GM12891 (cell line): Measurements from ENCODE around the gene LSM7.

ENCODE experiments used
- DNase-seq: peaks from one replicate; pipeline ENCODE4 v3.0.0; 2011; ENCODE audit warnings: low spot score; ENCODE audit not compliant: insufficient read length
- FAIRE-seq: peaks from 2 replicates; lab custom pipeline; 2011; peaks lifted over from hg19 to GRCh38; lab: Jason Lieb, UNC
- PAX5 ChIP-seq: IDR thresholded peaks from 2 replicates; pipeline ENCODE4 v1.6.1; 2011; ENCODE audit warnings: low read length, moderate library complexity, mild to moderate bottlenecking; ENCODE audit not compliant: insufficient read depth, severe bottlenecking
- POLR2A ChIP-seq: IDR thresholded peaks from 2 replicates; pipeline ENCODE4 v1.6.1; 2011; ENCODE audit warnings: low read depth, low read length, control low read depth
- POLR2AphosphoS5 ChIP-seq: IDR thresholded peaks from 2 replicates; pipeline ENCODE4 v1.6.1; 2011; ENCODE audit warnings: low read depth, low read length, control low read depth
- POU2F2 ChIP-seq: IDR thresholded peaks from 2 replicates; pipeline ENCODE4 v1.6.1; 2011; ENCODE audit warnings: low read depth, mild to moderate bottlenecking, control low read depth, low read length, moderate library complexity
- SPI1 ChIP-seq: IDR thresholded peaks from 2 replicates; pipeline ENCODE4 v1.6.1; 2011; ENCODE audit warnings: low read depth, low read length, control low read depth
- TAF1 ChIP-seq: IDR thresholded peaks from 2 replicates; pipeline ENCODE4 v1.6.1; 2011; ENCODE audit warnings: low read depth, low read length, control low read depth

LSM7 gene

GRCh38 chr19:2343289-2343982 is 15.1 kb upstream of the LSM7 start:
- no peak for FAIRE-seq
- DNase-seq = no peak
- TF ChIP-seq PAX5 (no peak), POU2F2 (no peak)

GRCh38 chr19:2342656-2343288 is 14.4 kb upstream of the LSM7 start:
- FAIRE-seq = no peak
- TF ChIP-seq PAX5 (no peak), POLR2AphosphoS5 (no peak), POU2F2 (no peak), SPI1 (no peak), POLR2A (no peak), TAF1 (no peak)
- no peak for DNase-seq

DNA sequence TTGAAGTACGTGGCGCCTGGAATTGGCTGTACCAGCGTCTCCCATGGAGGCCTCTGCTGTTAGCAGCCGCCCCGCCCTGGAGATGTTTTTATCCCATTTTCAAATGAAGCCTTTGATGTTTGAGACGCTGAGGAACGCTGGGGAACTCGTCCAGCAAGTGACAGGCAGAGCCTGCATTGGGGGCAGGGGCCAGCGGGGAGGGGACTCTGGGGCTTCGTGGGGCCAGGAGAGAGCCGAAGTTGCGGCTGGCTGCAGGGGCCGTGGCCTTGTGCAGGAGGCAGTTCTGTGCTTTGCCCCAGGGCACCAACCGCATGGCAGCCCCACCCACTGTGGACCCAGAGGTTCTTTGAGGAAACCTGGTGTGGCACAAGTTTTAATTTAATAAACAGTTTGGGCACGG is 13.6 kb upstream of the LSM7 start:
- TF ChIP-seq SPI1 (no peak), POLR2AphosphoS5 (no peak), POU2F2 (no peak), PAX5 (no peak), POLR2A (no peak)
- no peak for FAIRE-seq
- DNase-seq = no peak

- no peak for TF ChIP-seq PAX5
- TF ChIP-seq SPI1 = no peak
- TF ChIP-seq POLR2A = no peak
- no peak for TF ChIP-seq POLR2AphosphoS5
- no peak for TF ChIP-seq TAF1
- TF ChIP-seq POU2F2 = no peak
- no peak for FAIRE-seq
- DNase-seq = no peak
Observed at GRCh38 chr19:2341244-2341751, 12.9 kb upstream of the LSM7 start.

DNA sequence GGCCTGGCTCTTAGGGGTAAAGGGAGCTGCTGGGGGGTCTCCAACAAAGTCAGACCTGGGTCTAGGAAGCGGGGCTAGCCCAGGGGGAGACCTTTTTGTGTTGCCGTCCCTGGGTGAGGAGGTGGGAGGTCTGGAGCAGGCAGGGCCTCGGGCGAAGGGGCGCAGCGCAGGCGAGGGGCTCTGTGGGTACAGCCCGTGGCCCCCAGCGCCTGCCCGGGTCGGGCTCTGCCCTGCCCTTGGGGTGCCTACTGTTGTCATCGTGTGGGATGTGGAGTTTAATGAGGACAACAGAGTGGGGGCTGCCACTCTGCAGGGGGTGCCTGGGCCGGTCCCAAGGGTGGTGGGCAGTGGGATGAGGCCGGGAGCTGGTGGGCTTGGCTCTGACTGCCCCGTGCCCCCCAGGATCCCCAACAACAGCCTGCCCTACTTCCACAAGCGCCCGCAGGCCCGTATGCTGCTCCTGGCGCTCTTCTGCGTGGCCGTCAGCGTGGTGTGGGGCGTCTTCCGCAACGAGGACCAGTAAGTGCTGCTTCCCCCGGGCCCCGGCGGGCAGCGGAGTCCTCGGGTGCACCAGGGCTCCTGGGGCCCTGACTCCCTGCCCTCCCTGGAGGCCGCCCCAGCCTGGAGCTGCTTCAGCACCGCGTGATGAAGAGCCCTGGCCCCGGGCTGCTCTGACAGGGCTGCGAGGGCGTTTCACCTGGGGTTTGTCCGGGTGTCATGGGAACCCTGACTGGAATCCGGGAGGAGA is 12.3 kb upstream of the LSM7 start:
- FAIRE-seq = no peak
- no peak for TF ChIP-seq POU2F2
- DNase-seq = no peak

GRCh38 chr19:2339644-2340310 is 11.4 kb upstream of the LSM7 start:
- FAIRE-seq = no peak
- no peak for DNase-seq
- TF ChIP-seq POLR2A = no peak

GRCh38 chr19:2338751-2339643 is 10.6 kb upstream of the LSM7 start:
- DNase-seq = no peak
- TF ChIP-seq SPI1 = no peak
- TF ChIP-seq POLR2A = no peak
- no peak for TF ChIP-seq PAX5
- TF ChIP-seq POLR2AphosphoS5 = no peak
- TF ChIP-seq POU2F2 = no peak
- no peak for FAIRE-seq

DNA sequence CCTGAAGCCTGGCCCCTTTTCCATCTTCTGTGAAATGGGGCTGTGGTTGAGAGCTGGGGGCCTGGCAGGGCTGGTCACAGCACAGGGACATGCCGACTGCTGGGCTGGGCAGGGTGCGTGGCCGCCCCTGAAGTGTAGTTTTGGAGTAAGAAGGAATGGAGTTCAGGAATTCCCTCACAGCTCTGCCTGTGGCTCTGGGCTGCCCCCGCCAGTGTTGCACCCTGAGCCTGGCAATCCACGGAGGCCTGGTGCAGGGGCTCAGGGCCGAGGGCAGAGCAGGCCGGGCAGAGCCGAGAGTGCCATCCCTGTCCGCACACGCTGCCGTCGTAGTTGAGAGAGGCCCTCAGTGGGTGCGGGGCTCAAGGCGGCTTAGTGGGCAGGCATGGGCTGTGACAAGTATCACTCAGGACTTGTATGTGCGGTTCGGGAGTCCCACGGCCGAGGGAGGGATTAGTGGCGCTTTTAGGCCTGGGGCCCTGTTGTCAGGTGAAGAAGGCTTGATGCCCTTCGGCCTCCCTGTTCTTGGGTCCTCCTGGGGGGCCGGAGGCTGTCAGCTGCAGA is 9.7 kb upstream of the LSM7 start:
- TF ChIP-seq POLR2AphosphoS5 = no peak
- no peak for TF ChIP-seq POU2F2
- no peak for TF ChIP-seq POLR2A
- no peak for TF ChIP-seq SPI1
- TF ChIP-seq PAX5 = no peak
- TF ChIP-seq TAF1 = no peak
- DNase-seq (no peak), FAIRE-seq (no peak)

GRCh38 chr19:2337329-2337707 is 8.9 kb upstream of the LSM7 start:
- TF ChIP-seq POU2F2 = no peak
- FAIRE-seq = no peak
- DNase-seq = no peak
